GM12891 (cell line): ENCODE results near the gene EDN1.

Experiments used
- POLR2A ChIP-seq: IDR thresholded peaks from 2 replicates; pipeline ENCODE4 v1.6.1; 2011; ENCODE audit warnings: low read depth, low read length, control low read depth
- POLR2AphosphoS5 ChIP-seq: IDR thresholded peaks from 2 replicates; pipeline ENCODE4 v1.6.1; 2011; ENCODE audit warnings: low read depth, low read length, control low read depth
- POU2F2 ChIP-seq: IDR thresholded peaks from 2 replicates; pipeline ENCODE4 v1.6.1; 2011; ENCODE audit warnings: low read depth, mild to moderate bottlenecking, control low read depth, low read length, moderate library complexity
- SPI1 ChIP-seq: IDR thresholded peaks from 2 replicates; pipeline ENCODE4 v1.6.1; 2011; ENCODE audit warnings: low read depth, low read length, control low read depth

- TF ChIP-seq POLR2A (no peak), POLR2AphosphoS5 (no peak), SPI1 (no peak), POU2F2 (no peak)
Observed at GRCh38 chr6:12277386-12277785, 12.8 kb upstream of the EDN1 start.
